HEK293T (cell line): ENCODE measurements around the gene CLDN3.

Experiments used
- BHLHE40 ChIP-seq: fragments of 450-650 bp; IDR thresholded peaks from 2 replicates; pipeline ENCODE4 v1.6.1; 2016; ENCODE audit warnings: mild to moderate bottlenecking, moderate library complexity, borderline replicate concordance
- ELF4 ChIP-seq: fragments of 450-650 bp; IDR thresholded peaks from 2 replicates; pipeline ENCODE4 v1.6.1; 2017; ENCODE audit warnings: antibody characterized with exemption
- FOXA1 ChIP-seq: fragments of 450-650 bp; IDR thresholded peaks from 2 replicates; pipeline ENCODE4 v1.6.1; 2016; ENCODE audit warnings: mild to moderate bottlenecking
- FOXK2 ChIP-seq: fragments of 450-650 bp; IDR thresholded peaks from 2 replicates; pipeline ENCODE4 v1.6.1; 2016; ENCODE audit warnings: mild to moderate bottlenecking
- FOXM1 ChIP-seq: fragments of 450-650 bp; IDR thresholded peaks from 2 replicates; pipeline ENCODE4 v1.6.1; 2017; ENCODE audit warnings: mild to moderate bottlenecking, borderline replicate concordance
- HDGF ChIP-seq: fragments of 450-650 bp; IDR thresholded peaks from 2 replicates; pipeline ENCODE4 v1.6.1; 2017; ENCODE audit warnings: antibody characterized with exemption, borderline replicate concordance
- LEF1 ChIP-seq: fragments of 450-650 bp; IDR thresholded peaks from 2 replicates; pipeline ENCODE4 v1.6.1; 2017; ENCODE audit warnings: mild to moderate bottlenecking, borderline replicate concordance
- NFRKB ChIP-seq: fragments of 450-650 bp; IDR thresholded peaks from 2 replicates; pipeline ENCODE4 v1.6.1; 2016; ENCODE audit warnings: mild to moderate bottlenecking, moderate library complexity
- PKNOX1 ChIP-seq: fragments of 450-650 bp; IDR thresholded peaks from 2 replicates; pipeline ENCODE4 v1.6.1; 2016
- SP1 ChIP-seq: fragments of 450-650 bp; IDR thresholded peaks from 2 replicates; pipeline ENCODE4 v1.6.1; 2017
- TARDBP ChIP-seq: fragments of 450-650 bp; IDR thresholded peaks from 2 replicates; pipeline ENCODE4 v1.6.1; 2016
- ZNF384 ChIP-seq: fragments of 450-650 bp; IDR thresholded peaks from 2 replicates; pipeline ENCODE4 v1.6.1; 2016

- TF ChIP-seq LEF1 (no peak), SP1 (no peak), FOXA1 (no peak), ELF4 (no peak), ZNF384 (no peak), HDGF (no peak), FOXK2 (no peak), NFRKB (no peak), BHLHE40 (no peak), TARDBP (no peak), FOXM1 (peak; percentile 52; the same call in 1 of the 2 replicates), PKNOX1 (no peak)
Measured at GRCh38 chr7:73811760-73812168, 41.7 kb upstream of the CLDN3 start.
